ENCODE data around the gene SHH.
A peak's percentile ranks its signal among the peaks of the same experiment; 100 is the strongest.
"Not testable (repeated sequence)": the region's sequence is repeated elsewhere in the genome, so short reads cannot be mapped to it uniquely, and the experiment has no call there.

SHH gene

DNA sequence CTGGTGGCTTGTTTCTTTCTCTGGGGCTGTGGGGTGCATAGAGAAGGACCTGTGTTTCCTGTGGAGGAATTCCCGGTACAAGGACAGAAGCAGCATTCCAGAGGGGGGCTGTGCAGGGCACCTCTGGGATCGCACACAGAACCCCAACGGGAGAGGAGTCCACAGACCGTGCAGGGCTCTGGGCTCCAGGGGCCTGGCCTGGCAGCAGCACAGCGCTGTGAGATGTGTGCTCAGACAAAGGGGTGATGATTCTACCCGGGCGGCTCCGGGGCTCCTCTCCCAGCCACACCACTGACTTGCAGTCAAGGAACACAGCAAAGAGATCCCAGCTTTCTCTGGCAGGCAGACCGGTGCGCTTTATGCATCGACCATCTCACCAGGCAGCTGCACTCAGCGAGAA lies 6.9 kb upstream of the SHH start:
- no peak for DNase-seq (ENCODE audit: low spot score)

DNA sequence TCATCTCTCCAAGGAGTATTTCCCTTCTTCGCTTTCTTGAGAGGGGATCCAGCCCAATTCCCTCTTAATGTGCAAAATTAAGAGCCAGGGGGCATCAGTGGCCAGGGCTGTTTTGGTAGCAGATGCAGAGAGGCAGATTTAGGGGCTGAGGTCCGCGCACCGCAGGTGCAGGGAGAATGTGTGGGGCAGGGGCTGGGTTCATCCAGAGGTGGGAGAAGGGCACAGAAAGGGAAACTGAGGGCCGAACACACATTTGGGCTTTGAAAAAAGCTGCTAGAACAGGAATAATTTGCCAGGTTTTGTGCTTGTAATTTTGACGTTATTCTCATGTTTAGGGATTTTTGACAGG lies 6.5 kb upstream of the SHH start:
- no peak for DNase-seq (ENCODE audit: low spot score)

DNA sequence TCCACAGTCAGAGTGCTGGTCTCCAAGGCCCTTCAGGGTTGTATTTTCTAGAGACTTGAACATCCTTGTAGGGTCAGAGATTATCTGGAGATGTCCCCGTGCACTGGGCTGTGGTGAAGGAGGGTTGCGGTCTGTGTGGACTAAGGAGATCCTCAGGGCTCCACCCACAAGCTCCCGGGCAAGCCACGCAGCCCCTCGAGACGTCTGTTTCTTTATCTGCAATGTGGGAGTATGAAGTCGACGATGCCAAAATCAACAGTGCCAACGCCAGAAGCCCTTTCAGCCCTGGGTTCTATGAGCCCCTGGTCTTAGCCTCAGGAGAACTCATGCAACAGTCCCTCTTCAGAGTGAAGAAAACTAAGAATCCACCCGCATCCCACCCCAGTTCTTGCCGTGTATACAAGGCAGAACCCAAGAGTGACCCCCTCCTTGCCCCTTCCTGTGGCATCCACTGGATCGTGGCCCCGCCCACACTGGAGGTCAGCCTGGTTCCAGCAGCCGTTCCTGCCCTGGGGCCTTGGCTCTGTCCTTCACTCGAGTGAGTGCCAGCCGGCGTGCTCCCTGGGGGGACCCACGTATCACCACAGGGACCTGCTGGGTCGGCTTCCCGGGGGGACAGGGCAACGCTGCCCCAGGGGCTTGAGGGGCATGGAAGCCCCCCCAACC lies 6.0 kb upstream of the SHH start:
- no peak for DNase-seq (ENCODE audit: low spot score)

DNA sequence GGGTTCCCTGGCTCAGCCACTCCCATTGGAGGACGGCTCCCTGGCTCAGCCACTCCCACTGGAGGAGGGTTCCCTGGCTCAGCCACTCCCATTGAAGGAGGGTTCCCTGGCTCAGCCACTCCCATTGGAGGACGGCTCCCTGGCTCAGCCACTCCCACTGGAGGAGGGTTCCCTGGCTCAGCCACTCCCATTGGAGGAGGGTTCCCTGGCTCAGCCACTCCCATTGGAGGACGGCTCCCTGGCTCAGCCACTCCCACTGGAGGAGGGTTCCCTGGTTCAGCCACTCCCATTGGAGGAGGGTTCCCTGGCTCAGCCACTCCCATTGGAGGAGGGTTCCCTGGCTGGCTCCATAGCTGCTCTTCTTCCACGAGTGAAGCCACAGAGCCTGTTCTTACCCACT lies 5.3 kb upstream of the SHH start:
- DNase-seq (ENCODE audit: low spot score): not testable (repeated sequence)

DNA sequence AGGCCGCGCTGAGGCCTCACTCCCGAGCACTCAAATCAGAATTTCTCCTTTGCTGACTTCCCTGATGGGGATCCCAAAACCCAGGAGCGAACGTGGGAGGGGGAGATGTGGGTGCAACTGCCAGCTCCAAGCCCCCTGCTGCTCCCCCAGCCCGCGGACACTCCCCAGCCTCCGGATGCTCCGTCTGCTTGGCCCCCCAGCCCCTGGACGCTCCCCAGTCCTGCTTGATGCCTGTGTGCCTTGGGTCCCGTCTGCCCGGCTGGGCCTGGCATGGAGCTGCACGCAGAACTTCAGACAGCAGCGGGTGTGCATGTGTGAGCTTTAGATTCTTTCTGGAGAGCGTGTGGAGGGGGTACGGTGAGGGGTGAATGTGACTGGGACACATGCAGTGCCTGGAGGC lies 4.7 kb upstream of the SHH start:
- no peak for DNase-seq (ENCODE audit: low spot score)

DNA sequence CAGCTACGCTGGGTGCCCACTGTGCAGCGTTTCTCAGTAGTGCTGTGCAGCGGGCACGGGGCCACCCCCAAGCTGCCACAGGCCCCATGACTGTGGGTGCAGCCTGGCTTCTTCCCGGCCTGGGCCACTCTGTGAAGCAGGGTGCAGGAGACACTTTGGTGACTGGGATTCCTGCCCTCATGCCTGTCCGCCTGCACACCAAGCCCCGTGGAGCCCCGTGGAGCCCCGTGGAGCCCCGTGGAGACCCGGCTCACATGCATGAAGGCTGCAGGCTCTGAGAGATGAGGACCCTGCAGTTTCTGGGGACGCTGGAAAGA lies 3.9 kb upstream of the SHH start:
- no peak for DNase-seq (ENCODE audit: low spot score)

DNA sequence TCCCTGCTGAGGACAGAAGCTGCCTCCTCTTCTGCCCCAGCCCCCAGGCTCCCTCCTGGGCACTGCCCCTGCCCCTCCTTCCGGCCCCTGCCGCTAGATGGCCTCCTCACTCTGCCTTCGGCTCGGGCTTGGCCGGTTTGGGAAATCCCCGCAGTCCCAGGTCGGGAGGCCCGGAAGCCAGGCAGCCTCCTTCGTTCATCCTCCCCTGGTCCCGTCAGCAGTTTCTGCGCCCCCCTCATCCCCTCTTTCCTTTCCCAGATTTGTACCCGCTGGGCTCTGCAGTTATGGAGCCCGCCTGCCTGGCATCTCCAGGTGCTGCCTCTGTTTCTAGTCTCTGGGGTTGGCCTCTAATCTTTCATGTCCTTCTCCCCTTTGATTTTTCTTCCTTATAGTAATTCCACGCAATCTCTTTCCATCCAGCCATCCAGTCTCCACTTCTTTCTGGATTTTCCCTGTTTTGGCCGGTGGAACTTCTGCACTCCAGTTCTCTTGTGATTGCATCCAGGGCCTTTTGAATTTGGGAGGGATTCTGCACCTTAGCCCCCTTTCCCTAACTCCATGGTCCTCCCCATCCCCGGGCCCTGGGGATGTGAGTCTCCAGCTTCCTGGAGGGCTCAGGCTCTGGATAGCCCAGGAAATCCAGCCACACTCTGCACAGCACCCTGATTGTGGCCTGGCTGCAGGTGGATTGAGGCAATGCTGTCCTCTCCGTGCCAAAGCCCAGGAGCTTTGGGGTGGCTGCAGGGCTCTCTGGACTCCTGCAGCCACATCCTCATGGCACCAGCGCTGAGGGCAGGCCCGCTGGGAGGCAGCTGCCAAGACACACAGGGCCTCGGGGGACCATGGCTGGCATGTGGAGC lies 3.3 kb upstream of the SHH start:
- DNase-seq (ENCODE audit: low spot score): peak; percentile 18

DNA sequence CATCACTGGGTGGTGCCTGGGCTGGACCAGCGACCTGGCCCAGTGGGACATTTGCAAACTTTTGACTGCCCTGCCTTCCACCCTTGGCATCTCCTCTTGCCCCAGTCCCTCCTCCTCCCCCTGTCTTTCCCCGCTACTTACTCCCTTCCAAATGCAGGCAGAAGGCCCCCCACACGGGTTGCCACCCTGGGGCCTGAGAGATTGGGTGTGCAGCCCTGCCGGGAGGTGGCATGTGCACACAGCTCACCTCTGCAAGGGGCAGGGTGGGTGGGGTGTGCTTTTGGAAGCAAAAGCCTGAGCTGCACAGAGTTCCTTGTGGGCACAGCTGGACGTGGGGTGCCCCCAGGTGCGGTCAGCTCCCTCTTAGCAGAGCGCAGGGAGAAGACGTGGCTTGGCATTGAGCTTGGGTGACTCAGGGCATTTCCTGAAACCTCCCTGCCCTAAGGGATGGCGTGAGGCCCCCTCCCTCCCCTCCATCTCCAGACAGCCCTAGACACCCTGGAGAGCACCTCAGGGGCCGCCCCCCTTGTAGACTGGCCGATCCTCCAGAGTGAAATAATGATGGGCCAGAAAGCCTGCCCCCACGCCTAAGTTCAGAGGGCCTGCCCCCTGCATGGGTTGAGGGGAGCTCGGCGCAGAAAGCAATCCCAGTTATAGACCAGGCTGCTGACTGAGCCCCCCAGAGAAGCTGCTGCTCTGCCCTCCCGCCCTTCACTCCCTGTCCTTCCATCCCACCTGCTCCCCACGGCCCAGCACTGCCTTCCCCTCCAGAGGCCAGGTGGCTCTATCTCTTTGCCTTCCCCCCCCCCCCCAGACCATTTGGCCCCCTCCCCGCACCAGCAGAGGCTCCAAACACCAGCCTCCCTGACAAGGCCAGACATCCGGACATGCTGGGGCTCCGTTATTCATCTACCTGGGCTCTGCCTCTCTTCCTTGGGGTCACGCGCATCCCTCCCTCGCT lies 2.3 kb upstream of the SHH start:
- no peak for DNase-seq (ENCODE audit: low spot score)

DNA sequence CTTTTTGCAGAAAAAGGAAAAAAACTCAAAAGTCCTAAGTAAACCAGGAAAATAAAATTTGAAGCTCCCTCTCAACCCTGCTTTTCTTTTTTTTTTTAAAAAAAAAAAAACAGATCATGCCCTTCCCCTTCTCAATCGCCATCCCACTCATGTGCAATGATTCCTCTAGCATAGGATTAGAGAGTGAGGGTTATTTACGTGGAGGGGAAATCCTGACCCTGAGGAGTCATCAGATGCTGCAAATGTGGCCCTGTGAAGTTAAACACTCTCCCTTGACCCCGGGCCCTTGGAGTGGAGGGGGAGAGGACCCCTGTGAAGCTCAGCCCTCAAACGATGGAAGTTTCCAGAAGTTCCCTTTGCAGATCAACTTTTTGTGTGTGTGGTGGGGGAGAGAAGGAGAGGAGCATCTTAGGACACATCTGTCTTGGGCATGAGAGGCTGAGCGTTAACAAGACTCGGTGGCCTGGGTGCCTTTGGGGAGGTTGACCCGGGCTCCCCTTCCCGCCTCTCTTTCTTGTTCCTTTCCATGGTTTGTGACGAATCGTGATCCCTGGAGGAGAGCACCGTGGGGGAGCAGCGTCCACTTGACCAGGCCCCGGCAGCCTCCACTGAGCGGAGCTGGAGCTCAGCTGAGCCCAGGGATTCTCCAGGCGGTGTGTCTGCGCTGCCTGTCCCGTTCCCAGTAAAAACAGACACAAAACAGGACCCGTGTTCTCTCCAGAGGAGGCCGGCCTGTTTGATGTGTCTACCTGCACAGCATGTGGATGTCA lies 1.5 kb upstream of the SHH start:
- no peak for DNase-seq (ENCODE audit: low spot score)

DNA sequence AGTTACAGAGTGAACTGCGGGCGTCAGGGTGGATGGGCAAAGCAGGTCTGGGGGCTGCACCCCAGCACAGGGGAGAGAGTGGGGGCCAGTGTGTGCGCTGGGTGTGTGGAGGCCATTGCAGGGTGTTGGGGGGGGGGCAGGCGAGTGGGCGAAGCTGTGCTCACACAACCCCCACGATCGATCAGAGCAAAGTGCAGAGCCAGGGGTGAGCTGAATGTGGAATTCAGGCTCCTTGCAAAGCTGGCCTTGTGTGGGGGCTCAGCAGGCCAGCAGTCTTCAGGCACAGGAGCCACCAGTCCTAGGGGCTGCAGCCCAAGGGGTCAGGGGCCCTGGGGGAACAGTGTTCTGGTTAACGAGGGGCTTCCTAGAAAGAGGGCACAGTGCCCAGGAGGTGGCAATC lies 862 bp upstream of the SHH start:
- no peak for DNase-seq (ENCODE audit: low spot score)

DNA sequence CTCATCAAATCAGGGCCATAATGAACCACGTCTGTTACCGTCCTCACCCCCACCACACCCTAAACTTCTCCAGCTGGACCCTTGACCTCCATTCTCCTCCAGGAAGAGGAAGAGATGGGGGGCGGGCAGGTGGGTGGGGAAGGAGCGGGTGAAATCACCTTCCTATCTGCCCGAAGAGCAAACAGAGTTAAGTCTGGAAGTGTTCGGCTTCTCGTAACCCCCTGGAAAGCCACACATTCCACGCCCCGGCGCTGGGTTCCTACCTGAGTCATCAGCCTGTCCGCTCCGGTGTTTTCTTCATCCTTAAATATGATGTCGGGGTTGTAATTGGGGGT lies 736 bp downstream of the SHH start:
- no peak for DNase-seq (ENCODE audit: low spot score)

DNA sequence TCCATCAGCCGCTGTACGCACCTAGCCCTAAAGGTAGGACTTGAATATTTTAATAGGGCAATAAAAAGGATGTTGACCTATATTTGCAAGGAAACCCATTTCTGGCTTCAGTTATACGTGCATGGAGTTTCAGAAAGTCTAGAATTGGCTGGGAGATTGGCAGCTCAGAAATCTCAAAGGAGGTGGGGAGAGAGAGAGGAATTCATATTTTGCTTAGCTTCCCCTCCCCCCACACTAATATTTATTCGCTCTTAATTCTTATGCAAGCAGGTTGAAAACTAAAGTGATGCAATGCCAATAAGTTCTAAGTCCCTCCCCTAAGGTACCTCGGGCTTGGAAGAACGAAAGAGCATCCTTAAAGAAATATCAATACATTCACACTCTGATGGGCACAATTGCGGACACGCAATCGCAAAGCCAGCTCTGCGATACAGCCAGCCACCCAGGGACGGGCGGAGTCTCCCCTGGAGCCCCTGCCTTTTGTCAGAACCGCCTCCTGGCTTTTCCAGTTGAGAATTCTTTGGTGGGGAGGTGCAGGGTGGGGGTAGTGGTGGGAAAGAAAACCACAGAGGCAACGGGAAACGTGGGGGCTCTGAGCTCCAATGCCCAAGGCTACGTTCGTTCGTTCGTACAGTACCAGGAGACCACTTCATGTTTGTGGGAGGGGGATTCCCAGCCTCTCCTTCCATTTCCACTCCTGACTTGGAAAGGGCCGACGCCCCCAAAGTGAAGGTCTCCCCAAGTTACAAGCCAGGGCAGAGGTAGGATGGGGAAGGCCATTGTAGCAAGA lies 1.3 kb downstream of the SHH start:
- no peak for DNase-seq (ENCODE audit: low spot score)

DNA sequence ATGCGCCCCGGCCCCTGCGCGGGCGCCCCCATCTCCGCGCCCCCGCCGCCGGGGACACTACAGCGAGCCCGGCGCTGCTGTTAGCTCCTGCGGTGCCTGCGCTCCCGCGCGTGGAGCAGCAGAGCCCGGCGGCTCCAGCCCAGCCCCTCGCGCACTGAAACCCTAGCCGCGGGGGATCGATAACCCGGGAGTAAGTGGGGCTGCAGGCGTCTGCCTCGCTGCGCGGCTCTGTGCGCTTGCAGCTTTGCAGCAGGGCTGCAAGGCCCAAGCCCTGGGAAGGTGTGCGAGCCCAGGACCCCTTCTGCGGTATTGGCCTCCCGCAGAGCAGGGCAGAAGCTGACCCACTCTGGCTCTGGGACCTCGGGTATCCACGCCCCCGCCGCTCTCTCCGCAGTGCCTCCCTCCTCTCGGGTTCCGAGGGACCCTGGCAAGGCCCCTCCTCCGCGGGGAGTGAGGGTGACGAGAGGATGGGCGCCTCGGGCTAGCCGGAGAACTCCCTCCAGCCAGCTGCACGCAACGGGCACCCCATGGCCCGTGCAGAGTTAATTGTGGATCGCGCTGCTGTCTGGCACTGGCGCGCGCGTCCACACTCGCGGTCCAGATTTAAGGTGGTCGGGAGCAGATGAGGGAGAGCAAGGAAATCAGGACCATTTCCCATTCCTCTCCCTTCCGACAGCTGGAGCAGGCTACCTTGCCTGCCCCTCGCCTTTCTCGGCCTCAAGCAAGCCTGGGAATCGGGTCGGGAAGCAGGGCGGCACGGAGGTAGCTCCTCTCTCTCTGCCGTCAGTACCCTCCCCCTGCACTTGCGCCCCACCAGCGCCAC lies 2.1 kb downstream of the SHH start:
- no peak for DNase-seq (ENCODE audit: low spot score)

DNA sequence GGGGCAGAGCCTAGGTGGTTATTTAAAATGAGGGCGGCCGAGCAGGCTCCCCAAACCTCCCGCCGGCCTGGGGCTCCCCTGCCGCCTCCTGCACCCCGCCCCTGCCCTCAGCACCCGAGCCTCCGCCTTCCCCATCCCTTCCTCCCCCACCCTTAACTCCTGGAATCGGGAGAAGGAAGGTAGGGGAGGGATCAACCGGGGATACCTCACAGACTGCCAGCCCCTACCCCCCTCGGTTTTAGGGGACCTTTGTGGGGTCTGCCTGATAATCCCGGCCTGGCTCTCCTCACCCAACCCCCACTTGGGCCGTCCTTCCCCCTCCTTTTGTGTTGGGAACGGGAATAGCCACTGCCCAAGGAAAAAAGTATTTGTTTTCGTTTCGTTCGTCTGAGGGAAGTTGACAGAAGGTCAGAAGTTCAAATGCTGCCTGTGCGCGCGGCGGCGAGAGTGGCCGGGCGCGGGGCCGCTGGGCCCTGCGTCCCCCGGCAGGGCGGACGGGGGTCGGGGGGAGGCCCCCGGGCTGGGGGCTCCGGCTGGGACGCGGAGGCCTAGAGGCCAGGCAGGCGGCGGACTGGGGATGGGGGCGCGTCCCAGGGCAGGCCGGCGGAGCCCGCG lies 2.8 kb downstream of the SHH start:
- no peak for DNase-seq (ENCODE audit: low spot score)

DNA sequence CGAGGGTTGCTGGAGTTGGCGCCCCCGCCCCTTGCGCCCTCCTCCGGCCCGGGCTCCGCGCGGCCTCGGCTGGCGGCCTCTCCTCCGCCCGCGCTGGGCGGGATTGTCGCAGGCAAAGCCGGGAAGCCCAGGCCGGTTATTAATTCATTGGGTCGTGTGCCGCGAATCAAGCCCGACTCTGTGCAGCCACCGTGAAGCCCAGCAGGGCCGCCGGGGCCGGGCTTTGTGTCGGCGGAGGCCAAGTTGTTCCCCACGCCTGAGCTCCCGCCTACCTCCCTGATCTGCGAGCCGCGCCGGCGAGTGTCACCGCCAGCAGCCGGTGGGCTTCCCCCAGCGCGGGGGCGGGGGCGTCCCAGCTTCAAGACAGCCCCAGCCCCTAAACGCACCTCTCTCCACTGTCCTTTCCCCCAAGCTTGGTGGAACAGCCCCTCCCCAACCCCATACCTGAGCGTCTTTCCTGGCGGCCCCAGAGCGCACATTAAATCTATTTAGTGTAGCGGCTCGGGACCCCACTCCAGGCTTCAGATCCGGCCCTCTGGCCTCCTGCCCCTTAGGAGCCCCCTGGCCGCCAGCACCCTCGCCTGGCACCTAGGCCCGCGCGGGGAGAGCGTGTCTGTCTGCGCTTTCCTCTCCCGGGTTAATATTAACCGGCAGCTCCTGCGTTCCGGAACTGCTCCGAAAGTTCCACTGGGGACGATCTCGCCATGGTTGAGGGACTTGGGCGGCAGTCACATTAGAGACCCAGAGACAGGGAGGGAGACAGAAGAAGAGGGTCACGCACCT lies 3.5 kb downstream of the SHH start:
- no peak for DNase-seq (ENCODE audit: low spot score)

DNA sequence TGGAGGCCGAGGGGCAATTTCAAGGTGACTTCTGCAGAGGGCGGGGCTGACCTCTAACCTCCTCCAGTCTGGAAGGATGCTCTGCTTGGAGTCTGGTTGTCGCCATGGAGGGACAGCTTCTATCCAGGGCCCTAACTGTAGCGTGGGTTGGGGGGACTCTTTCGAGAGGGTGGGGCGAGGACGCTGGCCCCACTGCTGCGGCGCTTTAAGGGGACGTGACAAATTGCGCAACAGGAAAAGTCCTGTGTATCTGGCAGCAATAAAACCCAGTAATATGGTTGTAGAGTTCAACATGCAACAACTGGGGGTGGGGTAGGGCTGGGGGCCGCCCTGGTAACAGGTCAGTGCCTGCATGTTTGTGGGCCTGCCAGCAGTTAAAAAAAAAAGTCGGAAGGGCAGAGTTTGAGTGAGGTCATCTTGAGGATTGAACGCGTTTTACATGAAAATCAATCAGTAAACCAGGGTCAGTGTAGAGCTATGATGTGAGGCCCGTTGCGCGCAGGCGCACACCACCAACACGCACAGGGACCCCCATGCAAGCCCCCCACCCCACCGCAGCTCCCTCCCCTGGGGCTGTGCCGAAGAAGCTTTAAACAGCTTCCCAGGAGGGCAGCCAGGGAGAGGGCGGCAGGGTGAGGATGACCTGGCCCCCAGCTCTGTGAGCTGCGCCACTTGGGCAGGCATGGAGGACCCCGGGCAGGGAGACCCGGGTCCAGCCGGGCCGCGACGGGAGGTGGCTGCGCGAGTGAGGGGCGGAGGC lies 4.3 kb downstream of the SHH start:
- no peak for DNase-seq (ENCODE audit: low spot score)

DNA sequence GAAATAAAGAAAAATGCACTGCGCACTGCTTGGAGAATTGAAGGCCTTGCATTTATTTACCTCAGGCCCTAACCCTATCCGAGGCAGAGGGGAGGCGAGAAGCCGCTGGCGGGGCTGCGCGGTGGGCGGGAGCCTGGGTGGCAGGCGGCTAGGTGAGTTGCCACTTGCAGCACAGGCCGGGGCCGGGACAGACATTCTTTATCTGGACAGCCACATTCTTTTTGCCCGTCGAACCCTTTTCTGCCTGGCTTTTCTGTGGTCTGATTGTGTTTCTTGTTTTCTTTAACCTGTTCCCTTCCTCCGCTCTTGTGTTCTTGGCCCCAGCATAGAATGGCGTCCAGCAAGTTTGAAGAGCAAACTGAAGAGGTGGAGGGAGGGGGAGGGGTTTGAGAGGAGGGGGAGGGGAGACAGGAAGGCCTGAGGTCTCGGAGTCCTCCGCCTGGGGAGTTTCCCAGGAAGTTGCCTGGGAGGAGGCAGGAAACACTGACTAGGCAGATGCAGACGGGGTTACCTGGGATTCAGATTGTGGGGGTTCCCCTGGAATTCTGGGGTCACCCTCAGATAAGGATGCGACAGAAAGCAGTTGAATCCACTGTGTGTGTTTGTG lies 5.1 kb downstream of the SHH start:
- no peak for DNase-seq (ENCODE audit: low spot score)

All from cerebellar cortex (tissue), 1 donor.